Neural cell (in vitro differentiated cells): ENCODE data around the gene OR2T8. TPM values are rescaled to one million over a fixed set of nuclear protein-coding genes. Genes with fewer than 3 reads are reported as not detected.

Experiments used
- H2AFZ ChIP-seq: fragments of 200-600, 300-800 bp; sonication (generic), shearing (Covaris generic); 2 replicates; pipeline ENCODE4 v1.6.0; 2014; ENCODE audit warnings: low read depth, mild to moderate bottlenecking, antibody characterized with exemption, low read length, moderate library complexity
- H3F3A ChIP-seq: fragments of 200-600 bp; shearing (Covaris generic); 2 replicates; pipeline ENCODE4 v1.6.1; 2016; ENCODE audit warnings: mild to moderate bottlenecking, moderate library complexity, mixed read lengths, antibody characterized with exemption, low read length; ENCODE audit not compliant: insufficient read depth, poor library complexity, severe bottlenecking
- H3K27ac ChIP-seq: fragments of 200-600, 300-800 bp; sonication (generic), shearing (Covaris generic); 2 replicates; pipeline ENCODE4 v1.5.1; 2014; ENCODE audit warnings: mild to moderate bottlenecking, low read length, moderate library complexity
- H3K27me3 ChIP-seq: fragments of 300-800, 200-600 bp; sonication (generic), shearing (Covaris generic); 2 replicates; pipeline ENCODE4 v1.6.0; 2014; ENCODE audit warnings: mild to moderate bottlenecking, low read depth, low read length, moderate library complexity; ENCODE audit not compliant: insufficient read depth
- H3K36me3 ChIP-seq: fragments of 300-800, 200-600 bp; sonication (generic), shearing (Covaris generic); 2 replicates; pipeline ENCODE4 v1.5.1; 2014; ENCODE audit warnings: mild to moderate bottlenecking, antibody characterized with exemption, low read length, moderate library complexity; ENCODE audit not compliant: insufficient read depth
- H3K4me2 ChIP-seq: fragments of 300-800, 200-600 bp; sonication (generic), shearing (Covaris generic); 2 replicates; pipeline ENCODE4 v1.6.0; 2014; ENCODE audit warnings: mild to moderate bottlenecking, low read length
- H3K4me3 ChIP-seq: fragments of 300-800, 200-600 bp; sonication (generic), shearing (Covaris generic); 2 replicates; pipeline ENCODE4 v1.5.1; 2014; ENCODE audit warnings: mild to moderate bottlenecking, low read length, moderate library complexity
- H3K79me2 ChIP-seq: fragments of 200-600 bp; shearing (Covaris generic); replicated peaks from 2 replicates; pipeline ENCODE4 v1.6.0; 2014; ENCODE audit warnings: mild to moderate bottlenecking, low read length, moderate library complexity; ENCODE audit not compliant: insufficient read depth
- H3K9ac ChIP-seq: fragments of 300-800, 200-600 bp; sonication (generic), shearing (Covaris generic); 2 replicates; pipeline ENCODE4 v1.6.1; 2016; ENCODE audit warnings: mild to moderate bottlenecking, low read length, mixed read lengths
- H3K9me2 ChIP-seq: fragments of 200-600 bp; shearing (Covaris generic); 2 replicates; pipeline ENCODE4 v1.6.1; 2016; ENCODE audit warnings: mild to moderate bottlenecking, low read length, mixed read lengths; ENCODE audit not compliant: insufficient read depth
- H3K9me3 ChIP-seq: fragments of 200-600, 300-800 bp; sonication (generic), shearing (Covaris generic); 2 replicates; pipeline ENCODE4 v1.6.1; 2016; ENCODE audit warnings: mild to moderate bottlenecking, mixed run types, low read length, moderate library complexity, mixed read lengths
- H4K20me1 ChIP-seq: fragments of 200-600 bp; shearing (Covaris generic); 2 replicates; pipeline ENCODE4 v1.6.1; 2016; ENCODE audit warnings: mild to moderate bottlenecking, mixed run types; ENCODE audit not compliant: insufficient read depth
- EP300 ChIP-seq: fragments of 450-650 bp; conservative IDR thresholded peaks from 2 replicates; pipeline ENCODE4 v1.6.1; 2014; ENCODE audit warnings: antibody characterized with exemption, mild to moderate bottlenecking, moderate library complexity; ENCODE audit not compliant: poor library complexity, severe bottlenecking
- EZH2 ChIP-seq: fragments of 200-600, 300-800 bp; shearing (Covaris generic), sonication (generic); IDR thresholded peaks from 2 replicates; pipeline ENCODE4 v1.6.1; 2014; ENCODE audit warnings: antibody characterized with exemption, low read length, borderline replicate concordance, mild to moderate bottlenecking; ENCODE audit not compliant: insufficient read depth, poor library complexity, severe bottlenecking
- MXI1 ChIP-seq: fragments of 450-650 bp; conservative IDR thresholded peaks from 2 replicates; pipeline ENCODE4 v1.6.1; 2014; ENCODE audit warnings: antibody characterized with exemption, mild to moderate bottlenecking; ENCODE audit not compliant: poor library complexity, severe bottlenecking
- POLR2AphosphoS5 ChIP-seq: IDR thresholded peaks from 2 replicates; pipeline ENCODE4 v1.6.1; 2012
- RAD21 ChIP-seq: fragments of 450-650 bp; conservative IDR thresholded peaks from 2 replicates; pipeline ENCODE4 v1.6.1; 2014; ENCODE audit warnings: antibody characterized with exemption, mild to moderate bottlenecking, moderate library complexity
- SMC3 ChIP-seq: fragments of 450-650 bp; conservative IDR thresholded peaks from 2 replicates; pipeline ENCODE4 v1.6.1; 2014; ENCODE audit warnings: antibody characterized with exemption, mild to moderate bottlenecking, moderate library complexity; ENCODE audit not compliant: poor library complexity
- TAF1 ChIP-seq: IDR thresholded peaks from 2 replicates; pipeline ENCODE4 v1.6.1; 2012; ENCODE audit warnings: low read depth
- polyA plus RNA-seq: library from polyadenylated mRNA; depleted of rRNA; stranded (reverse); fragments of >200 nt; gene quantifications from 2 replicates; pipeline ENCODE4 v1.2.3, GENCODE V29; 2014
- TF ChIP-seq, protein P1 (sequence below): IDR thresholded peaks from 2 replicates; pipeline ENCODE4 v1.6.1; 2012; ENCODE audit warnings: borderline replicate concordance
- TF ChIP-seq, protein P2 (sequence below): fragments of 450-650 bp; IDR thresholded peaks from 2 replicates; pipeline ENCODE4 v1.5.1; 2014; ENCODE audit warnings: antibody characterized with exemption, mild to moderate bottlenecking, moderate library complexity; ENCODE audit not compliant: poor library complexity, severe bottlenecking

The OR2T8 gene
- polyA plus RNA-seq, 1 donor from 2014 or later: not detected

- no peak overlapping the region for H3K27ac ChIP-seq
- TF ChIP-seq TAF1 (no peak), RAD21 (no peak), MXI1 (no peak), SMC3 (no peak), EP300 (no peak), EZH2 (no peak), POLR2AphosphoS5 (no peak)
- TF ChIP-seq, protein P1, sequence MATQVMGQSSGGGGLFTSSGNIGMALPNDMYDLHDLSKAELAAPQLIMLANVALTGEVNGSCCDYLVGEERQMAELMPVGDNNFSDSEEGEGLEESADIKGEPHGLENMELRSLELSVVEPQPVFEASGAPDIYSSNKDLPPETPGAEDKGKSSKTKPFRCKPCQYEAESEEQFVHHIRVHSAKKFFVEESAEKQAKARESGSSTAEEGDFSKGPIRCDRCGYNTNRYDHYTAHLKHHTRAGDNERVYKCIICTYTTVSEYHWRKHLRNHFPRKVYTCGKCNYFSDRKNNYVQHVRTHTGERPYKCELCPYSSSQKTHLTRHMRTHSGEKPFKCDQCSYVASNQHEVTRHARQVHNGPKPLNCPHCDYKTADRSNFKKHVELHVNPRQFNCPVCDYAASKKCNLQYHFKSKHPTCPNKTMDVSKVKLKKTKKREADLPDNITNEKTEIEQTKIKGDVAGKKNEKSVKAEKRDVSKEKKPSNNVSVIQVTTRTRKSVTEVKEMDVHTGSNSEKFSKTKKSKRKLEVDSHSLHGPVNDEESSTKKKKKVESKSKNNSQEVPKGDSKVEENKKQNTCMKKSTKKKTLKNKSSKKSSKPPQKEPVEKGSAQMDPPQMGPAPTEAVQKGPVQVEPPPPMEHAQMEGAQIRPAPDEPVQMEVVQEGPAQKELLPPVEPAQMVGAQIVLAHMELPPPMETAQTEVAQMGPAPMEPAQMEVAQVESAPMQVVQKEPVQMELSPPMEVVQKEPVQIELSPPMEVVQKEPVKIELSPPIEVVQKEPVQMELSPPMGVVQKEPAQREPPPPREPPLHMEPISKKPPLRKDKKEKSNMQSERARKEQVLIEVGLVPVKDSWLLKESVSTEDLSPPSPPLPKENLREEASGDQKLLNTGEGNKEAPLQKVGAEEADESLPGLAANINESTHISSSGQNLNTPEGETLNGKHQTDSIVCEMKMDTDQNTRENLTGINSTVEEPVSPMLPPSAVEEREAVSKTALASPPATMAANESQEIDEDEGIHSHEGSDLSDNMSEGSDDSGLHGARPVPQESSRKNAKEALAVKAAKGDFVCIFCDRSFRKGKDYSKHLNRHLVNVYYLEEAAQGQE: no peak
- TF ChIP-seq, protein P2, sequence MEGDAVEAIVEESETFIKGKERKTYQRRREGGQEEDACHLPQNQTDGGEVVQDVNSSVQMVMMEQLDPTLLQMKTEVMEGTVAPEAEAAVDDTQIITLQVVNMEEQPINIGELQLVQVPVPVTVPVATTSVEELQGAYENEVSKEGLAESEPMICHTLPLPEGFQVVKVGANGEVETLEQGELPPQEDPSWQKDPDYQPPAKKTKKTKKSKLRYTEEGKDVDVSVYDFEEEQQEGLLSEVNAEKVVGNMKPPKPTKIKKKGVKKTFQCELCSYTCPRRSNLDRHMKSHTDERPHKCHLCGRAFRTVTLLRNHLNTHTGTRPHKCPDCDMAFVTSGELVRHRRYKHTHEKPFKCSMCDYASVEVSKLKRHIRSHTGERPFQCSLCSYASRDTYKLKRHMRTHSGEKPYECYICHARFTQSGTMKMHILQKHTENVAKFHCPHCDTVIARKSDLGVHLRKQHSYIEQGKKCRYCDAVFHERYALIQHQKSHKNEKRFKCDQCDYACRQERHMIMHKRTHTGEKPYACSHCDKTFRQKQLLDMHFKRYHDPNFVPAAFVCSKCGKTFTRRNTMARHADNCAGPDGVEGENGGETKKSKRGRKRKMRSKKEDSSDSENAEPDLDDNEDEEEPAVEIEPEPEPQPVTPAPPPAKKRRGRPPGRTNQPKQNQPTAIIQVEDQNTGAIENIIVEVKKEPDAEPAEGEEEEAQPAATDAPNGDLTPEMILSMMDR: no peak
- no peaks in the 10 kb centered on the region for H3K27me3 ChIP-seq
- H3K4me3 ChIP-seq: no peak overlapping the region
- H3K9ac ChIP-seq: no peak overlapping the region
- H3K4me2 ChIP-seq: no peak overlapping the region
- H3K9me3 ChIP-seq: no peaks in the 10 kb centered on the region
- no peaks in the 10 kb centered on the region for H3K36me3 ChIP-seq
- H3F3A ChIP-seq: no peaks in the 10 kb centered on the region
- H2AFZ ChIP-seq: no peak overlapping the region
- no peaks in the 10 kb centered on the region for H3K79me2 ChIP-seq
- no peaks in the 10 kb centered on the region for H3K9me2 ChIP-seq
- no peaks in the 10 kb centered on the region for H4K20me1 ChIP-seq
Measured at GRCh38 chr1:247962911-247963588, 43.0 kb downstream of the OR2T8 start.

DNA sequence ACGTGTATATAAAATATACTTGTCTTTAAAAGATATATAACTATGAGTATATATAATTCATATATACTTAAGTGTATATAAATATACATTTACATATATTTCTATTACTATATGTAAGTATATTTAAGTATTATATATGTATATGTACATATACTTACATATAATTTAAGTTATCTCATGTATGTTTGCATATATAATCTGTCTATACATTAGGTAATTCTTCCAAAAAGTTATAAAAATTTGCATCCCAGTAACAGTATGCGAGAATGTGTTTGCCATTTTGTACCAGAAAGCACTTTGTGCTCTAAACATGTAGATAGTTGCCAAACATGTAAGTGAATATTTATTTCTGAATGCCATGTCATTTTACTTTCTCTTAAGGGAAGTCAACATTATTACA, 44.9 kb downstream of the OR2T8 start, which contains the start of gene OR2AK2:
TSS of gene OR2AK2 (plus strand) at position 301 of the 400 bp plus-strand sequence. CDS start 144 bp downstream, outside the sequence.
- no peaks in the 10 kb centered on the region for H3K9me2 ChIP-seq
- no peaks in the 10 kb centered on the region for H3K9me3 ChIP-seq

More for the DNA sequence above, 44.9 kb downstream of the OR2T8 start, which contains the start of gene OR2AK2:
- H4K20me1 ChIP-seq: no peaks in the 10 kb centered on the region
- no peak within 1 kb of the TSS for H3K27ac ChIP-seq
- no peak within 1 kb of the TSS for H3K9ac ChIP-seq
- H3K4me2 ChIP-seq: no peak within 1 kb of the TSS
- no peak within 1 kb of the TSS for H2AFZ ChIP-seq
- TF ChIP-seq MXI1 (no peak), RAD21 (no peak), POLR2AphosphoS5 (no peak), EZH2 (no peak), TAF1 (no peak), EP300 (no peak), SMC3 (no peak)
- TF ChIP-seq, protein P1: no peak
- TF ChIP-seq, protein P2: no peak
- H3K79me2 ChIP-seq: no peaks in the 10 kb centered on the region
- no peak within 1 kb of the TSS for H3K4me3 ChIP-seq
- no peaks in the 10 kb centered on the region for H3K36me3 ChIP-seq
- no peaks in the 10 kb centered on the region for H3K27me3 ChIP-seq
- no peaks in the 10 kb centered on the region for H3F3A ChIP-seq
